GM12873 (cell line): ENCODE measurements around the gene AP2S1.

ENCODE experiments used
- CTCF ChIP-seq: IDR thresholded peaks from 2 replicates; pipeline ENCODE4 v1.5.1; 2012; ENCODE audit warnings: low read depth, mild to moderate bottlenecking, moderate library complexity, low read length, control low read depth; ENCODE audit not compliant: insufficient read depth; ENCODE audit errors: missing control alignments

The AP2S1 gene

GRCh38 chr19:46875657-46876056 lies 25.0 kb upstream of the AP2S1 start:
- no peak for TF ChIP-seq CTCF

- TF ChIP-seq CTCF = no peak
Observed at GRCh38 chr19:46875234-46875633, 24.6 kb upstream of the AP2S1 start.

- TF ChIP-seq CTCF = no peak
Observed at GRCh38 chr19:46872967-46873366, 22.3 kb upstream of the AP2S1 start.

GRCh38 chr19:46868025-46868802 lies 17.6 kb upstream of the AP2S1 start:
- no peak for TF ChIP-seq CTCF

- TF ChIP-seq CTCF = no peak
Observed at GRCh38 chr19:46867170-46867569, 16.5 kb upstream of the AP2S1 start.

- no peak for TF ChIP-seq CTCF
Observed at GRCh38 chr19:46866407-46867136, 15.9 kb upstream of the AP2S1 start.

GRCh38 chr19:46863818-46864629 lies 13.4 kb upstream of the AP2S1 start:
- TF ChIP-seq CTCF = no peak
